NCI-H128 (cell line): Measurements from ENCODE around the gene EHBP1.
"Not testable (repeated sequence)": the region's sequence is repeated elsewhere in the genome, so short reads cannot be mapped to it uniquely, and the experiment has no call there.

ENCODE experiments used
- DNase-seq: peaks from one replicate; lab custom pipeline; 2025; ENCODE audit not compliant: unreplicated experiment; lab: John Stamatoyannopoulos, UW

EHBP1 gene

DNA sequence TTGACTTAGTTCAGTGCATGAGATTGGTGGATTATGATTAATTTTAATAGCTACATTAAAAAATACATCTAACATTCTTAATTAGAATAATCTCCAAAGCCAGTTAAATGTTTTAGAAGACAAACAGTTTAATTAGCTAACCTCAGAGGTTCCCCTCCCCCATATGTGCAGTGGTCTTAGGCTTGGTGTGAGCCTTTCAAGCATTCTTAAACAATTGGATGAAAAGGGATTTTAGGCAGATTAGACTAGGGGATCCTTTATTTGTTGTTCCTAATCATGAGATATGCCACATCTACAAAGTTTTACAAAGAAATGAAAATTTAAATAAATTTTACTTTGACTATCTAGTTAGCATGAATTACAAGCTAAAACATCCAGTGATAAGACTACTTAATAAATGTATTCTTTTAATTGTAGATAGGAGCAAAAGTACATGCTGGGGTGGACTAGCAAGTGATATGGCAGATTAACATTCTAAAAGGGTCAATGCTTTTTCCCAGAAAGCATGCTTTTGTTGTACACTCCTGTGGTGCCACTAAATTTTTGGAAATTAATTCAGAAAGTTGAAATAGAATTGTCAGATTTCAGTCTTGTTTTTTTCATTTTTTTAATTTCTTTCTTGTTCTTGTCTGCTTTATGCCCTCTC lies 302.4 kb downstream of the EHBP1 start:
- no peak for DNase-seq

DNA sequence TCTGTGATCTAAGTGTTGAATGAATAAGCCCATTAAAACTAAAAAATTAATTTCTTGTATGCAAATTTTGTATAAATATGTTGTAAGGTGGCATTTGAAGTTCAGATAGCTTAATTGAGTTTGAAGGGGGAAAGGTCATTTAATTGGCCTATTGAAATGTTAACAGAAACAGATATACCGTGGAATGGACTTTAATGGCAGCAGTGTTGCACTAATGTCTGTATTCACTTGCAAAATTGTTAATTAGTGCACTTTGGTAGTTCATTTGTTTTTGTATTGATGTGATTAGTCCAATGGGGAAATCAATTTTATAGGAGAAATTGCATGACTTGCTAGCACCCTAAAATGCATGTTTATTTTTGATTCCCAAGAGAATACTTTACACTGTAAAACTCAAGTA lies 303.3 kb downstream of the EHBP1 start:
- DNase-seq, result no peak

DNA sequence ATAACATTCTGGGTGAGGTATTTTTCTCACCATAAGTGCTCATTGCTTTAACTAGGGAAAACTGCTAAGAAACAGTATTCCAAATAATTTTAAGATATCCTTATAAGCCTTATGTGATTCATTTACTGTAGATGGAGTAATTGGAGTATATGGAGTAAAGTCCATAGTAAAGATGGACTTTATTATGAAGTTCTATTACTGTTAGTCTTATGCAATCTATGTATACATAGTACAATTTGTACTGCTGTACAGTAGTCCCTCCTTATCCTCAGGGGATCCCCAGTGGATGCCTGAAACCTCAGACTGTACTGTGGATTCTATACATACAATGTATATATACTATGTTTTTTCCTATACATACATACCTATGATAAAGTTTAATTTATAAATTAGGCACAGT lies 304.0 kb downstream of the EHBP1 start:
- DNase-seq, result no peak

DNA sequence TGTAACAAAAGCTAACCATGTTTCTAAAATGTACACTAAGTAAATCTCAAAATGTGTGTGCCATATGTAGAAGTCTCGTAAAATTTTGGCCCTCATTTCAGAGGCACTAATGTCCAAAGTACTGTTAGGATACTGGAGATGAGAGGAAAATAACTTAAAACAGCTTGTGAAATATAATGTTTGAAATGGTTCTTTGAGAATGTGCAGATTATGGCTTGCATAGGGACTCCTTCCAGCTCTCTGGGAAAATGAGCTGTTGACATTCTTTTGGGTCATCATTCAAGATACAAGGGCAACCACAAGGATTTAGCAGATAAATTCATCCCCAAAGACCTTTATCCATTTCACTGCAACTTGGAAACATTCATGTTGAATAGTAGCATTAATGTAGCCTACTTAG lies 307.0 kb downstream of the EHBP1 start:
- no peak for DNase-seq

DNA sequence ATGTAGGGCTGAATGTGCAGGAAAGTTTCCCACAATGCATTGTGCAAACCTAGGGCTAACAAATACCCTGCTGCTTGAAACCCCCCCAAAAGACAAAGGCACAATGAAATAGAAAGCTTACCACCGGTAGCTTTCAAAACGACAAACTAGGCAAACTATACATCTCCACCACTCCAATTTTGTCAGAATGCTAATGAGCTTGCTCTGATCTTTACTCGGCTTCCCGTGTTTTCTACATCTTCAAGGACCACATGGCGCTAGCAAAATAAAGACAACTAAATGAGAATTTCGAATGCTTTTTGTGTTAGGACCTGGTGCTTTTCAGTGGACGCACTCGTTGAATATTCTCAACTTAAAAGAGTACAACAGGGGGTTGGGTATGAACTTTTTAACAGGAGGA lies 307.9 kb downstream of the EHBP1 start:
- no peak for DNase-seq

DNA sequence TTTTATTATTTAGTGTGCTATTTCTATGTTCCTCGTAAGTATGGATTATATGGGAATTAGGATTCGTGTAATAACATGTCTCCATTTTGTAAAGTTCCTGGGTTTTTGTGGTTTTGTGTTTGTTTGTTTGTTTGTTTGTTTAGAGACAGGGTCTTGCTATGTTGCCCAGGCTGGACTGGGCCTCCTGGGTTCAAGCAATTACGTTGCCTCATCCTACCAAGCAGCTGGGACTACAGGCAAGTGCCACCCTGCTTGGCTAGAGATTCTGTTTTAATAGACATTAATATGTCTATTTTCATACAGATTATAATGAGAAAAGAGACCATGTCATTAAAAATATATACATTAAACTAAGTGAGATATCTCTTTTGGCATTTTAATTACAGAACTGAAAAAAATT lies 309.9 kb downstream of the EHBP1 start:
- DNase-seq, result no peak

DNA sequence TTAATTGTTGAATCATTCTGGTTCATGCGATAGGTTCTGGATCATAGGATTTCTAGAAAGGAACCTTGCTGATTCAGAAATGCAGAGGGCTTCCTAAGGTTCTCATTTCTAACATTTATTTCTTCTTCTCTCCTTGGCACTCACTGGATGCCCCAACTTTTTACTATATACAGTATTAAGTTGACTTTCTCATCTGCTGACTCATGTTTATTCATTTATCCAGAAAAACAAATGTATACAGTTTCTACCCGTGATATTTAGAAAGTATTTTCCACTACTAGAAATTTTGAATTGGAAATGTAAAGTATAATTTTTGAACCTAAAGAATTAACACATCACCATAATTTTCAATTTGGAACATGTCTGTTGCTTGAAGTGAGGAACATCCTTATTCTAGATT lies 312.9 kb downstream of the EHBP1 start:
- DNase-seq, result no peak

DNA sequence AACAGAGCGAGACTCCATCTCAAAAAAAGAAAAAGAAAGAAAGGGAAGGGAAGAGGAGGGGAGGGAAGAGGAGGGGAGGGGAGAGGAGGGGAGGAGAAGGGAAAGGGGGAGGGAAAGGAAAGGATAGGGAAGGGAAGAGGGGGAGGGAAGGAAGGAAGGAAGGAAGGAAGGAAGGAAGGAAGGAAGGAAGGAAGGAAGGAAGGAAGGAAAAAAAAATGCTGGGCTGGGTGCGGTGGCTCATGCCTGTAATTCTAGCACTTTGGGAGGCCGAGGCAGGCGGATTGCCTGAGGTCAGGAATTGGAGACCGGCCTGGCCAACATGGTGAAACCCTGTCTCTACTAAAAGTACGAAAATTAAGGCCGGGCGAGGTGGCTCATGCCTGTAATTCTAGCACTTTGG lies 314.2 kb downstream of the EHBP1 start:
- not testable (repeated sequence) for DNase-seq

DNA sequence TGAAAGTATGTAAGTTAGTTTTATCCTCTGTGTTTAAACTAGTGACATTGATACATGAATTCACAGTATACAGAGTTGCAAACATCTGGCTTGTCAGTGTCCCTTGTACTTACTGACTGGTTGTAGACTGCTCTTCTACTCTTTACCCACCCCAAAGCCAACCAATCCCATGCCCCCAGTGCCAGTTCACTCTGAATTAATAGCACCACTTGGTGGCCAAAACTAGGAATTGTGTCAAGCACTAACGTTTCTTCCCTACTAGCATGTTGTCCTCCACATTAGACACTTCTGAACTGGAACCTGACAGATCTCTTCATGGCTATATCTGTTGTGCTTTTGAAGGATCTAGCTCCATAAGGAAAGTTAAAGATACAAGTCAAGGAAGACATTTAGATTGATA lies 317.9 kb downstream of the EHBP1 start:
- DNase-seq, result no peak

DNA sequence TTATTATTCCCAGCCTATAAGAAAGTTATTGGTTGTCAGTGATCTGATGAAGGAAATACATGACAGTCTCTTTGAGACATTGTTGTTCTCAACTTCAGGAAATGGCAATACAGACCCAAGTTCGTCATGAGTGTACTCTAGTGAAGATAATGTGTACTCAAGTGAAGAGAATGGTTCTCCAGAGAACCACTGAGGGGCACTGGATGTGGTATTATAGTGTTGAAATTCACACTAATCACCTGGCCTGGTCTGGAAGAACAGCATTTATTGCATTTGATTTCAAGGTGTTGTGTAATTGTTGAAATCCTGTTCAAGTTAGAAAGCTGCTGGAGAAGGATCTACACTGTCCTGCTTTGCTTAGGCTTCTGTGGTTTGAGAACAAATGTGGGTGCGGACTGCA lies 321.7 kb downstream of the EHBP1 start:
- DNase-seq, result no peak

DNA sequence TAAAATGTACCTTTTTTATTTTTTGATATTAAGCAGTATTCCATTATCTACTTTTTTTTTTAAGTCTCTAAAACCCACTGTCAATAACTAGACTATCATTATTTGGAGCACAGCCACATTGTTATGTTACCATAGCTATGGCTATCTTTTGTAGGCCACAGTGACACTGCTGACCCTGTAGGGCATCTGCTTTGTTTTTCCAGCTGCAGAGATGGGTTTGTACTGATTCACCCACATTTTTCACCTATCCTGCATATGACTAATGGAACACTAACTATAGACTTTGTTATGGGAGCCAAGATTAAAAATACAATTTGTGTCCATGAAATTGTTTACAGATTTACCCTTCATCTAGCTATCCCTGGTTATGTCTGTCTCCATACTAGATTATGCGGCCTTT lies 323.5 kb downstream of the EHBP1 start:
- no peak for DNase-seq

DNA sequence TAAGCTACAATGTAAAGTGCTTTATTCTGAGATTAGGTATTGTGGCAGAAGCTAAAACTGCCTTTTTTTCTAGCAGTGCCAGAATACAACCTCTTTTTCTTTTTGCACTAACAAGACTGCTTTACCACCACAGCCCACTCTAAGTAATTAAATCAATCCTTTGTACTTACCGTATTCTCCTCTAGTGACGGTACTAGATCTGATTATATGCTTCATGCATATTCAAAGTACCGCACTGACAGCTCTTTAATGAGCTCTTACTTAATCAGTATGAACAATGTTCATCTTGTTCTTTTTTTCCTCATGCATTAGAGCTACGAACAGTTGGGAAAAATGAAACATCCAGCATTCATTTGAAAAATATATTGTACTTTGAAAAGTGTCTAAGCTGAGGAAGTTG lies 329.0 kb downstream of the EHBP1 start:
- no peak for DNase-seq

DNA sequence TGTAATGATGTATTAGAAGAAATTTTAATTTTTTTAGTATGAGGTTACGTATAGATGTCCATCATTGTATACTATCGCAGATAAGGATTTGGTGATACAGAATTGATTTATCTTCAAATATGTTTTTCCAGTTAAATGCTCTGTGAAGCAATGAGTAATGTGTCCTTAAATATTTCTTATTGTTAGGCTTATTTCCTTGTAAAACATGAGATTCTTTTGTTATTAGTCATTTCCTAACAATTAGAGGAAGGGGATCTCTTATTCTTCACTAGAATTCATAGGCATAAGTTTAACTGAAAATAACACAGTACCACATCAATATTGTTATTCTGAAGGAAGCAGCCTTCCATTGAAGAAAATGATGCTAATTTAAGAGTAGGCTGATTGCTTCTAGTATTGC lies 329.7 kb downstream of the EHBP1 start:
- DNase-seq, result no peak

DNA sequence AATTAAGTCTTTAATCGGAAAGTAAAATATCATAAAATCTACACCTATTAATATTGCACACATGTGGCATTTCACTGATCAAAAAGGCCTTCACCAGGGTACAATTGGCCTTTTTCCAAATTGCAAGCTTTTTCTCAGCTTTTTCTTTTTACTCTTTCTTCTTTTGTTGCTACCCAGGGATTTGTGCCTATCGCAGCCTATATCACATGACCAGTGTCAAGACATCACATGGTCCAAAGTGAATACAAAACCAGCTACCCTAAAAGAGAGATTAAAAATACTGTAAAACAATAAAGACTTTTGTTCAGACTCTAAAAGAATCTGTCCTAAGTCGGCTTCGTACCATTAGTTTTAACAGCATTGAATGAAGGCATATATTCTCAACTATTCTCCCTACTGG lies 330.1 kb downstream of the EHBP1 start:
- no peak for DNase-seq

DNA sequence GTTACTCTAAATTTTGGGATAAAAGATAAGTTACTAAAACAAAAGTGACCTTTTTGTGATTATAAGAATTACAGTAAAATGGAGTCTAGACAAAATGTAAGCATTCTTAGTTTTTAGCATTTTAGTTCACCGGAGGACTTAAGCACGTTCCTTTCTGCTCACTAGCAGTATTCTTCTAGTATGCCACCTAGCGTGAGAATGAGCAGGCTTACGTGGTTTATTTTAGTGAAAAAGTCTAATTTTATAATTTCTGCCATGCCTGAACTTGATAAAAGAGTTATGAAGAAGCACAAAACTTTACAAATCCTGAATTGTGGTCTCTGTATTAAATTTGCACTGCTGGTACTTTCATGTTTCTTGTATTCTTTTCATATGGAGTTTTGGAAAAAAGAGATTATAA lies 332.5 kb downstream of the EHBP1 start:
- DNase-seq, result no peak

DNA sequence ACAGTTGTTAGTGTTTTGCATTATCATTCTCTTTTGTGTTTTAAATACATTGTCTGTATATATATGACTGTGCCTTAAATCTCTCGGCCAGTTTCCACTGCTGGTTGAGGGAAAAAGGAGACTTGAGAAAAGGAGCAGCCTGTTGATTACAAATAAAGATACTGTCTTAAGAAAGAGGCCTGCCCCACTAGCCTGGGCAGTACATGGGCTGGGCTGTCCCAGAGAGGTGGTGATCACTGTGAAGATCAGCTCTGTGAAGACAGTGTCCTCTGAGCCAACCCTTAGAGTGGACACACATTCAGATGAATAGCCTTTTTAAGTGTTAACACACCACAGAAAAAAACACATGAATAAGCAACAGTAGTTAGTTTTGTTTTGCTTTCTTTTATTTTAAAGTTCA lies 335.1 kb downstream of the EHBP1 start:
- DNase-seq, result no peak

DNA sequence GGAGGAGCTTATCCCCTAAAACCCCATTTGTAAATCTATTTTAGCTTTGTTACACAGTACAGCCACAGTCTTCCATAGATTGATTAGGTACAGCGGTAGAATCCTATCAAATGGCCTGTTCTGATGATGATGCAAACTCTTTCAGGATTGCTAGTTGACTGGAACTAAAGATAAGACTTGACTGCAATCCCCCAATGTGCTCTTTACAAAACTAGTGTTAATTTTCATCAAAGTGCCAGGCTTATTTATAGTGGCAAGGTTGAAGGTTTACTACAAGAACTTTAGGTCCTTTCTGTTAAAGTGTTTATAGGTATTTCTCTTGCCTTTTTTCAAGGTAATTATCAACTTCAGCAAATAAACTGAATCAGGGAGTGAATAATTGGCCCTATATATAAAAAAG lies 336.1 kb downstream of the EHBP1 start:
- no peak for DNase-seq

DNA sequence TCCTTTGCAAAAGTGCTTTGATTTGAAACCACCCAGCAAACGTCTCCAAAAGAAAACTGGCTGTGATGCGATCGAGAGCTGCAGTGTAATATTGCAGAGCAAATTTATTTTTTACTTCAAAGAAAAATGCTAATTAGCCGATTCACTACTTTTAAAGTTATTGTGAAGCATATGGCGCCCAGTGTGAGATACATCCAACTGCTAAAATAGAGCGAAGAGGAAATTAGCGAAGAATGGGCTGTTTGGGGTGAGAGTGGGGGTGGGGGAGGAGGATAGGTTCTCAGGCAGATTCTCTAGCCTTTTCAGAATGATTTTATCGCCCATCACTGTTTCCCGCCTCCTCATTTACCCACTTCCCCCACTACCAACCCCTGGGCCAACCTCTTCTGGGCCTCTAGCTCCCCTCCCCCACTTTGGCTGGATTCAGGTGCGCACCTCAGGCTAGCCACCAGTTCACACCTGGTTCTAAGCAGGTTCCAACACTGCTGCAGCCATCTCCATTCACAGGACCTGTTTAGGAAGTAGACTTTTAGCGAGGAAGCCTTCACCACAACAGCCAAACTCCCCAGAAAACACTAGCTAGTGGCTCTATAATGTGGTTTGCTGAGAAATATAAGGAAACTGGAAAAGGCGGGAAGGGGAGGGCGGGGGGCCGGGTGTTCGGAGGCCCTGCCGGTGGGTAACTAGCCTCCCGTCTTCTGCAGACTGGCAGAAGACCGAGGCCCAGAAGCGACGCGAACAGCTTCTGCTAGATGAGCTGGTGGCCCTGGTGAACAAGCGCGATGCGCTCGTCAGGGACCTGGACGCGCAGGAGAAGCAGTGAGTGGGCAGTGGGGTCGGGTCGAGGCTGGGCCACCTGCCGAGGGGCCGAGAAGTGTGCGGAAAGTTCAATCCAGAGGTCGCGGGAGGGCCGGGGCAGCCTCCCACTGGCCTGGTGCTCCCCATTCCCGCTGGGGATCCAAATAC lies 339.1 kb downstream of the EHBP1 start:
- DNase-seq, result no peak

DNA sequence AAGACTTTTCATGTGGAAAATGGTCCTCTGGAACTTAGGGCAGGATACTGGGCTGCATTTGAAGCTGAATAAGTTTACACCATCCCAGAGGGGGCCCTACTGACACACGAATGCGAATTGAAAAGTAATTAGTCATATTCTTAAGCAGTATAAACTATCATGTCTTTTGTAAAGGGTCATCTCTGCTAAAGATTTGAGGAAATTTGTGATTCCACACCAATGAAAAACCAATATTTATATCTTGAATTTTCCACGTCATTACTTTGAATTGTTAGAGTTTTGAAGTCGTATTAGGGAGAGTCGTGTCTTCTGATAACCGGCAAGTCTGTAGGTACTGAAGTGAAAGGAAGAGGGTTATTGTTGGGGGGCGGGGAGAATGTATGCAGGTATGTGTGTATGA lies 341.0 kb downstream of the EHBP1 start:
- no peak for DNase-seq

DNA sequence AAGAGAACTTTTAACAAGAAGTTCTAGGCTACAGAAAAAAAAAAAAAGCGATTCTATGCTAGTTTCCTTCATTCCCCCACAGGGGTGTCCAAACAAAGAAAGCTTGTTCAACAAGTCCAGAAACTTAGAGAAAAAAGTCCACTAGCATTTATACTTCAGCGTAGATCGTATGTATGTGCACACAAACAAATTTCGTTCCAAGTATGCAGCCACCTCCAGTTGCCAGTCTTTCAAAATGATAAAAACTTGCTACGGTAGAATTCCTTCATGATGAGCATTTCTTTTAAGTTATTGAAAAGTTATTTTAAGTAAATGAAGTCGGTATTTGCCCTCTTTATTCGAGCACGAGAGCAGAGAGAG lies 341.4 kb downstream of the EHBP1 start:
- DNase-seq, result no peak

DNA sequence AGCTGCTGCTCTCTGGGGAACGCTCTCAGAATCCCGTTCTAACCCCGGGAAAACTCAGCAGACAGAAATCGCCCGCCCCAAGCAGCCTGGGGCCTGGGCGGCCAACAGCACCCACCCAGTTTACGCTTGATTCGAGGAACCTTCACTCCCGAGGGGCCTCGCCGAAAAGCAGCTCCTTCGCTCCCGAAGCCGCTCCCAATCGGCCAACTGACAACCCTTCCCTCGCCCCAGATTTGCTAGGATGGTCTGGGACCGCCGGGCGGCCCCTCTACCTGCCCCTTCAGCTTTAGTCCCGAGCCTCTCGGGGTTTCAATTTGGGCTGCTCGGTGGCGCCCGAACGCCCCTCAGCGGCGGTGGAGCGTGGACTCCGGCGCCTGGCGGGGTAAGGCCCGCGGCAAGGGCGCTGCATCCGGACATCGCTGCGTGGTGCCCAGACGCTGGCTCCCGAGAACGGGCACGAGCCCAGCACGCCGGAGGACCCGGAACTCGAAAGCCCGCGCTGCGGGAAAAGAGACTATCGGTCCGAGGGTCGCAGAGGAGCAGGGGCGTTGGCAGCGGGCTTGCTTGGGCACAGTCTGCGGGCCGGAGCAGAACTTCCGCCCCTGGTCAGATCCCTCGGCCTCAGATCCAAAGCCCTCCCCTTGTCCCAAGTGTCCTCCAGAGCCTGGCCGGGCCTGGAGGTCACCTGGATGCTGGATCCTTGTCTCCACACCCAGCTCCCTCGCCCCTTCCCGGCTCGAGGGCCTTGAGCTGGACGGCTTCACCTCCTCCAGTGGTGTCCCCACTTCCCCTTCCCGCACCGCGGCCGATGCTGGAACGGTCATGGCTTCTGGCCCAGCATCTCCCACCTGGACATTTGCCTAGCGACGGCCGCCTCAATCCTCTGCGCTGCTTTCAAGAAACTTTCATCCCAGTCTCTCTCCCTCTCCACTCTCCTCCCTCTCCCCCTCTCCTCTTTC lies 342.1 kb downstream of the EHBP1 start:
- no peak for DNase-seq
